ENCODE data around the gene RDM1.

- TF ChIP-seq CTCF (IDR thresholded peaks at IDR 0.05) (no peak), POLR2A (IDR thresholded peaks at IDR 0.05) (no peak)
Observed at GRCh38 chr17:35918665-35919064, 11.9 kb downstream of the RDM1 start.
